HCT116 (cell line): ENCODE results near the gene JUN. TPM values are rescaled to one million over a fixed set of nuclear protein-coding genes. Genes with fewer than 3 reads are reported as not detected.

Experiments used
- ATAC-seq: fragments of 200-7000 bp; cut with Tn5 transposase; 2 replicates; pipeline ENCODE4 v1.9.1; 2020; ENCODE audit warnings: mild to moderate bottlenecking, moderate library complexity
- Bru-seq: library from RNA; stranded (reverse); fragments of 400-500 nt; gene quantifications from one replicate; lab custom pipeline; 2021; lab: Mats Ljungman, UMichigan
- BruChase-seq, 2 experiments: library from RNA; stranded (reverse); fragments of 400-500 nt; gene quantifications; one replicate each; lab custom pipeline; 2021; lab: Mats Ljungman, UMichigan
- BruUV-seq: library from RNA; stranded (reverse); fragments of 400-500 nt; replicated peaks from 2 replicates; lab custom pipeline; 2021; lab: Mats Ljungman, UMichigan
- CTCF ChIA-PET: fragments of 300-600 bp; sonication (Branson Sonifier 250); formaldehyde crosslinking; loops from one replicate; lab custom pipeline; 2021; ENCODE audit warnings: antibody characterized with exemption; lab: Charles Lee
- POLR2A ChIA-PET: fragments of 300-600, 350-600 bp; sonication (Branson Sonifier 250); formaldehyde crosslinking; loops from one replicate; lab custom pipeline; 2021; ENCODE audit warnings: antibody characterized with exemption; lab: Charles Lee
- RAD21 ChIA-PET, 2 experiments: fragments of 300-600 bp; sonication (Branson Sonifier 250); formaldehyde crosslinking; loops; one replicate each; lab custom pipeline; 2023; ENCODE audit warnings: low total read pairs in 2 of 2; ENCODE audit not compliant: uncharacterized antibody in 2 of 2, unreplicated experiment in 2 of 2, low non-redundant PET in 1 of 2; lab: Charles Lee
- DNase-seq: peaks from one replicate; pipeline ENCODE4 v3.0.0-alpha.2; 2010; ENCODE audit warnings: low read depth, low spot score
- H2AFZ ChIP-seq: fragments of 200-600 bp; shearing (Covaris generic), sonication (generic); 2 replicates; pipeline ENCODE4 v1.6.1; 2017; ENCODE audit warnings: low read depth, mixed run types, mixed read lengths, antibody characterized with exemption, low read length; ENCODE audit not compliant: poor library complexity, severe bottlenecking
- H3K27ac ChIP-seq: 2 replicates; pipeline ENCODE4 v1.5.1; 2012; ENCODE audit warnings: low read depth, low read length
- H3K27me3 ChIP-seq: fragments of 200-600 bp; sonication (generic); 2 replicates; pipeline ENCODE4 v1.6.1; 2016; ENCODE audit warnings: mixed run types, low read length, mixed read lengths; ENCODE audit not compliant: insufficient read depth
- H3K36me3 ChIP-seq, 2 experiments: fragments of 200-500 bp in 1 of 2; fragments of 200-600 bp in 1 of 2; sonication (Bioruptor generic) in 1 of 2; sonication (generic) in 1 of 2; 2 replicates each; pipeline versions ENCODE4 v1.5.1 to v1.6.1; 2014 to 2016; ENCODE audit warnings: low read length in 2 of 2, inconsistent platforms in 1 of 2, mixed read lengths in 1 of 2, mixed run types in 1 of 2; ENCODE audit not compliant: insufficient read depth in 2 of 2, control insufficient read depth in 1 of 2
- H3K4me1 ChIP-seq, 2 experiments: fragments of 200-600 bp in 1 of 2; sonication (generic) in 1 of 2; 2 replicates each; pipeline versions ENCODE4 v1.5.1 to v1.6.1; 2012 to 2017; ENCODE audit warnings: low read length in 2 of 2, inconsistent platforms in 1 of 2, mild to moderate bottlenecking in 1 of 2, mixed read lengths in 1 of 2, mixed run types in 1 of 2, moderate library complexity in 1 of 2; ENCODE audit not compliant: insufficient read depth in 2 of 2, control insufficient read depth in 1 of 2
- H3K4me2 ChIP-seq: fragments of 200-600 bp; sonication (generic); 2 replicates; pipeline ENCODE4 v1.6.1; 2017; ENCODE audit warnings: mixed run types, low read length, mixed read lengths
- H3K4me3 ChIP-seq, 2 experiments: fragments of 200-600 bp in 1 of 2; sonication (generic) in 1 of 2; replicated peaks in 1 of 2; 2 replicates each; pipeline ENCODE4 v1.5.1; 2011 to 2016; ENCODE audit warnings: low read length in 2 of 2, control low read depth in 1 of 2, low read depth in 1 of 2, mild to moderate bottlenecking in 1 of 2, mixed read lengths in 1 of 2, mixed run types in 1 of 2
- H3K79me2 ChIP-seq: fragments of 200-600 bp; sonication (generic); 2 replicates; pipeline ENCODE4 v1.6.1; 2017; ENCODE audit warnings: mild to moderate bottlenecking, mixed run types, low read length, moderate library complexity, mixed read lengths; ENCODE audit not compliant: insufficient read depth
- H3K9ac ChIP-seq: fragments of 200-600 bp; sonication (generic); 2 replicates; pipeline ENCODE4 v1.6.1; 2016; ENCODE audit warnings: low read length, mixed read lengths
- H3K9me2 ChIP-seq: fragments of 200-600 bp; sonication (generic), shearing (Covaris generic); 2 replicates; pipeline ENCODE4 v1.6.1; 2017; ENCODE audit warnings: mixed run types, mild to moderate bottlenecking, moderate library complexity; ENCODE audit not compliant: insufficient read depth
- H3K9me3 ChIP-seq, 2 experiments: fragments of 200-500 bp in 1 of 2; fragments of 200-600 bp in 1 of 2; sonication (Bioruptor generic) in 1 of 2; sonication (generic) in 1 of 2; 2 replicates each; pipeline ENCODE4 v1.6.1; 2014 to 2017; ENCODE audit warnings: low read length in 2 of 2, mixed read lengths in 2 of 2, inconsistent platforms in 1 of 2, low read depth in 1 of 2, mild to moderate bottlenecking in 1 of 2, mixed run types in 1 of 2, moderate library complexity in 1 of 2; ENCODE audit not compliant: control insufficient read depth in 1 of 2, insufficient read depth in 1 of 2
- H4K20me1 ChIP-seq: fragments of 200-600 bp; sonication (generic), shearing (Covaris generic); 2 replicates; pipeline ENCODE4 v1.6.1; 2017; ENCODE audit warnings: mixed run types, mild to moderate bottlenecking, moderate library complexity; ENCODE audit not compliant: insufficient read depth
- ATF3 ChIP-seq: IDR thresholded peaks from 2 replicates; pipeline ENCODE4 v1.6.1; 2012
- CBX3 ChIP-seq: IDR thresholded peaks from 2 replicates; pipeline ENCODE4 v1.6.1; 2012; ENCODE audit warnings: low read depth
- CEBPB ChIP-seq: IDR thresholded peaks from 2 replicates; pipeline ENCODE4 v1.6.1; 2012; ENCODE audit warnings: low read depth
- CTCF ChIP-seq, 3 experiments: fragments of 200-600 bp in 1 of 3; sonication (generic) in 1 of 3; IDR thresholded peaks in 2 of 3; conservative IDR thresholded peaks in 1 of 3; 2 replicates each; pipeline ENCODE4 v1.5.1; 2012 to 2017; ENCODE audit warnings: low read depth in 2 of 3, low read length in 2 of 3, antibody characterized with exemption in 1 of 3, borderline replicate concordance in 1 of 3, control low read depth in 1 of 3, mild to moderate bottlenecking in 1 of 3, mixed read lengths in 1 of 3, mixed run types in 1 of 3, moderate library complexity in 1 of 3; ENCODE audit not compliant: insufficient read depth in 1 of 3
- EGR1 ChIP-seq: IDR thresholded peaks from 2 replicates; pipeline ENCODE4 v1.6.1; 2012; ENCODE audit warnings: low read depth
- ELF1 ChIP-seq: IDR thresholded peaks from 2 replicates; pipeline ENCODE4 v1.6.1; 2012; ENCODE audit warnings: low read depth, borderline replicate concordance
- EZH2 ChIP-seq: fragments of 200-600 bp; sonication (generic); IDR thresholded peaks from 2 replicates; pipeline ENCODE4 v1.6.1; 2017; ENCODE audit warnings: antibody characterized with exemption, mixed run types
- EZH2phosphoT487 ChIP-seq: fragments of 200-600 bp; IDR thresholded peaks from 2 replicates; pipeline ENCODE4 v1.6.1; 2018; ENCODE audit warnings: antibody characterized with exemption, borderline replicate concordance
- FOSL1 ChIP-seq: IDR thresholded peaks from 2 replicates; pipeline ENCODE4 v1.6.1; 2012; ENCODE audit warnings: low read depth
- JUND ChIP-seq: IDR thresholded peaks from 2 replicates; pipeline ENCODE4 v1.6.1; 2012
- POLR2AphosphoS5 ChIP-seq: IDR thresholded peaks from 2 replicates; pipeline ENCODE4 v1.6.1; 2011; ENCODE audit warnings: mild to moderate bottlenecking, low read depth, low read length, moderate library complexity
- RAD21 ChIP-seq: IDR thresholded peaks from 2 replicates; pipeline ENCODE4 v1.6.1; 2012; ENCODE audit warnings: low read depth, mild to moderate bottlenecking
- REST ChIP-seq: IDR thresholded peaks from 2 replicates; pipeline ENCODE4 v1.6.1; 2012; ENCODE audit warnings: low read depth
- SIN3A ChIP-seq: IDR thresholded peaks from 2 replicates; pipeline ENCODE4 v1.6.1; 2012; ENCODE audit warnings: low read depth
- SP1 ChIP-seq: IDR thresholded peaks from 2 replicates; pipeline ENCODE4 v1.6.1; 2012; ENCODE audit warnings: low read depth
- SRF ChIP-seq: IDR thresholded peaks from 2 replicates; pipeline ENCODE4 v1.6.1; 2012; ENCODE audit warnings: low read depth
- TCF7L2 ChIP-seq: IDR thresholded peaks from 2 replicates; pipeline ENCODE4 v1.7.0; 2011; ENCODE audit warnings: borderline replicate concordance, inconsistent platforms; ENCODE audit not compliant: insufficient read depth, insufficient read length; ENCODE audit errors: extremely low read depth
- YY1 ChIP-seq: IDR thresholded peaks from 2 replicates; pipeline ENCODE4 v1.6.1; 2011; ENCODE audit warnings: low read length, low read depth, moderate library complexity, mild to moderate bottlenecking; ENCODE audit not compliant: insufficient replicate concordance; ENCODE audit errors: extremely low read depth
- ZFX ChIP-seq: fragments of 450-650 bp; IDR thresholded peaks from 2 replicates; pipeline ENCODE4 v1.6.1; 2017
- ZNF274 ChIP-seq: fragments of 200-500 bp; sonication (Bioruptor generic); IDR thresholded peaks from 2 replicates; pipeline ENCODE4 v1.6.1; 2014; ENCODE audit warnings: mild to moderate bottlenecking, low read depth, low read length, inconsistent platforms
- intact Hi-C: fragments of 100-400 bp; cut with micrococcal nuclease; formaldehyde crosslinking; loops from 2 replicates; pipeline ENCODE4 v1.10.0; 2022
- long read RNA-seq: library from polyadenylated mRNA; unstranded; transcript quantifications from one replicate; pipeline ENCODE4 v2.0.0, GENCODE V29; 2021; ENCODE audit not compliant: unreplicated experiment
- polyA plus RNA-seq: library from polyadenylated mRNA; unstranded; fragments of >200 nt; gene quantifications from 2 replicates; pipeline ENCODE4 v1.2.1, GENCODE V29; 2012; ENCODE audit warnings: missing spikeins
- total RNA-seq: library from RNA; stranded (reverse); gene quantifications from one replicate; pipeline ENCODE4 v1.2.1, GENCODE V29; 2021; ENCODE audit not compliant: unreplicated experiment

The JUN gene
- total RNA-seq: 18.7 TPM
- polyA plus RNA-seq: 42.4 and 58.4 TPM in 2 replicates
- percentile 99 among the genes with signal in this experiment for Bru-seq, nascent RNA
- percentile 90 among the genes with signal in this experiment for BruChase-seq, experiment 1, labeled RNA remaining after a 6-hour chase
- BruChase-seq, experiment 2, labeled RNA remaining after a 2-hour chase: percentile 88 among the genes with signal in this experiment
- long read RNA-seq, transcript JUN-201 (1 exons, 3,540 nt): major isoform, 32 of 32 reads
- long read RNA-seq, partial matches to known transcripts: 0 of 32 reads
- long read RNA-seq, other reads (novel, unspliced or antisense): 0 of 32 reads

- Histone ChIP-seq H2AFZ (no peak within 1 kb of the TSS), H3K79me2 (peaks cover 15% of the 10 kb centered on the region), H3K36me3 (no peaks in the 10 kb centered on the region), H3K4me3 (peak within 1 kb of the TSS; percentile 61 to 79), H4K20me1 (no peaks in the 10 kb centered on the region), H3K4me2 (peak within 1 kb of the TSS; percentile 85), H3K9me3 (no peaks in the 10 kb centered on the region), H3K27me3 (no peaks in the 10 kb centered on the region), H3K9ac (peak within 1 kb of the TSS; percentile 84), H3K27ac (peak within 1 kb of the TSS; percentile 89), H3K4me1 (peaks cover 10 to 33% of the 10 kb centered on the region in 2 experiments; a peak in 3 of 4 replicates), H3K9me2 (no peaks in the 10 kb centered on the region)
- TSS peak; percentile 84 for BruUV-seq
- POLR2A ChIA-PET: interaction anchor here (0.6 to 2.6 kb wide), 22 partner anchors 11 to 906 kb away, joined by 3 to 10 read pairs (median 4); no protein-coding TSS in a partner anchor
- DNase-seq (peak; percentile 98), ATAC-seq (peak; percentile 84)
- intact Hi-C loops: loop anchor here (1.0 to 10.0 kb wide), 7 partner anchors 31 to 651 kb away; no protein-coding TSS in a partner anchor
- RAD21 ChIA-PET: interaction anchor here in 1 of 2 experiments (0.6 kb wide), 1 partner anchor 289 kb away, joined by 3 read pairs; no protein-coding TSS in a partner anchor
- CTCF ChIA-PET: interaction anchor here (1.0 kb wide), 1 partner anchor 975 kb away, joined by 4 read pairs; no protein-coding TSS in a partner anchor
- no peak for TF ChIP-seq ZNF274
- no peak for TF ChIP-seq FOSL1
- TF ChIP-seq YY1: peak; percentile 50
- no peak for TF ChIP-seq EZH2
- no peak for TF ChIP-seq REST
- peak; percentile 83 for TF ChIP-seq SP1
- no peak for TF ChIP-seq EZH2phosphoT487
- no peak for TF ChIP-seq ATF3
- 0 out of 2 replicates have a peak, but pooled peaks have one; percentile 12 for TF ChIP-seq ZFX
- no peak for TF ChIP-seq CEBPB
- TF ChIP-seq CBX3: peak; percentile 52; the same call in 1 of the 2 replicates
- peak; percentile 17; the same call in 1 of the 2 replicates for TF ChIP-seq SRF
- peak; percentile 99 for TF ChIP-seq POLR2AphosphoS5
- TF ChIP-seq ELF1: no peak
- peak; percentile 65; the same call in 1 of the 2 replicates for TF ChIP-seq JUND
- peak; percentile 89 for TF ChIP-seq SIN3A
- no peak; the same call in 1 of the 2 replicates for TF ChIP-seq RAD21
- no peak for TF ChIP-seq CTCF (IDR thresholded peaks at IDR 0.05 in 2 of 3, conservative IDR thresholded peaks at IDR 0.05 in 1 of 3; ENCODE audit: borderline replicate concordance in 1 of 3, insufficient read depth in 1 of 3, low read depth in 2 of 3, low read length in 2 of 3)
- peak; percentile 23; the same call in 1 of the 2 replicates for TF ChIP-seq EGR1
- no peak for TF ChIP-seq TCF7L2
These were observed at the start of gene JUN for GRCh38 chr1:58783993-58784757. TSS of gene JUN (minus strand) at chr1:58784047. CDS start at chr1:58783070, 977 bp downstream.
